NCI-H2227 (cell line): ENCODE results near the gene NCAPG2.

Source experiments
- DNase-seq: peaks from one replicate; lab custom pipeline; 2025; ENCODE audit not compliant: unreplicated experiment; lab: John Stamatoyannopoulos, UW

The NCAPG2 gene

GRCh38 chr7:158704524-158705233 lies at the start of gene NCAPG2:
Gene NCAPG2 (minus strand): TSS chr7:158704804. CDS start chr7:158701899, 2,905 bp downstream.
- peak; percentile 99 for DNase-seq

GRCh38 chr7:158753900-158754299 lies 49.3 kb upstream of the NCAPG2 start:
- no peak for DNase-seq

- no peak for DNase-seq
Observed at GRCh38 chr7:158751751-158752150, 47.1 kb upstream of the NCAPG2 start.

- no peak for DNase-seq
Observed at GRCh38 chr7:158751199-158751598, 46.6 kb upstream of the NCAPG2 start.

- no peak for DNase-seq
Observed at GRCh38 chr7:158750702-158751101, 46.1 kb upstream of the NCAPG2 start.

GRCh38 chr7:158749396-158749795 lies 44.8 kb upstream of the NCAPG2 start:
- DNase-seq: no peak

- DNase-seq: no peak
Observed at GRCh38 chr7:158748335-158748734, 43.7 kb upstream of the NCAPG2 start.

- no peak for DNase-seq
Observed at GRCh38 chr7:158747408-158747807, 42.8 kb upstream of the NCAPG2 start.

- DNase-seq: no peak
Observed at GRCh38 chr7:158746957-158747356, 42.4 kb upstream of the NCAPG2 start.

GRCh38 chr7:158745057-158745715 lies 40.6 kb upstream of the NCAPG2 start:
- no peak for DNase-seq

GRCh38 chr7:158744070-158744469 lies 39.5 kb upstream of the NCAPG2 start:
- no peak for DNase-seq

GRCh38 chr7:158743219-158743618 lies 38.6 kb upstream of the NCAPG2 start:
- DNase-seq: no peak

GRCh38 chr7:158742065-158742821 lies 37.6 kb upstream of the NCAPG2 start:
- no peak for DNase-seq

- no peak for DNase-seq
Observed at GRCh38 chr7:158741294-158741666, 36.7 kb upstream of the NCAPG2 start.

- DNase-seq: no peak
Observed at GRCh38 chr7:158740657-158741293, 36.2 kb upstream of the NCAPG2 start.

GRCh38 chr7:158740013-158740656 lies 35.5 kb upstream of the NCAPG2 start:
- no peak for DNase-seq

- no peak for DNase-seq
Observed at GRCh38 chr7:158738841-158739240, 34.2 kb upstream of the NCAPG2 start.

- DNase-seq: no peak
Observed at GRCh38 chr7:158737064-158737695, 32.6 kb upstream of the NCAPG2 start.

GRCh38 chr7:158735935-158736334 lies 31.3 kb upstream of the NCAPG2 start:
- no peak for DNase-seq

GRCh38 chr7:158734861-158735260 lies 30.3 kb upstream of the NCAPG2 start:
- DNase-seq: no peak
